OCI-LY7 (cell line): ENCODE results near the gene GAL.

Experiments used
- EZH2phosphoT487 ChIP-seq: fragments of 200-600 bp; sonication (generic); IDR thresholded peaks from 2 replicates; pipeline ENCODE4 v1.6.1; 2018; ENCODE audit warnings: low read depth, borderline replicate concordance, mild to moderate bottlenecking, mixed run types, antibody characterized with exemption, low read length, moderate library complexity, mixed read lengths
- TF ChIP-seq, protein P1 (sequence below): fragments of 200-600 bp; sonication (generic); conservative IDR thresholded peaks from 2 replicates; pipeline ENCODE4 v1.5.1; 2014; ENCODE audit warnings: mild to moderate bottlenecking, antibody characterized with exemption, low read length, moderate library complexity, mixed read lengths

DNA sequence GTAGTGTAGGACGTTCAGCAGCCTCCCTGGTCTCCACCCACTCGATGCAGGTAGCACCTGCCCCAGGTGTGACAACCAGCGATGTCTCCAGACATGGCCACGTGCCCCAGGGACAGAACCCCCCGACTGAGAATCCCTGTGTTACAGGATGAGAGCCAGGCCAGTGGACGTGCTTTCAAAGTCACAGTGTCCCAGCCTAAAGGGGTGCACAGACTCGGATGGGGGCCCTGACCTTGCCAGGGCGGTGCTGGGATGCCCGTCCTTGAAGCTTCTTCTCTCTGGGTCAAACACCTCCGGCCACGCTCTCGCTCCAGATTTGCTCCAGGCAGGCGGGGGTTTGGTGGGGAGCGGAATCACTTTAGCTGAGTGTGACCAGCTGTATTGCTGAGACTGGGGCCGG lies 23.3 kb upstream of the GAL start:
- TF ChIP-seq, protein P1, sequence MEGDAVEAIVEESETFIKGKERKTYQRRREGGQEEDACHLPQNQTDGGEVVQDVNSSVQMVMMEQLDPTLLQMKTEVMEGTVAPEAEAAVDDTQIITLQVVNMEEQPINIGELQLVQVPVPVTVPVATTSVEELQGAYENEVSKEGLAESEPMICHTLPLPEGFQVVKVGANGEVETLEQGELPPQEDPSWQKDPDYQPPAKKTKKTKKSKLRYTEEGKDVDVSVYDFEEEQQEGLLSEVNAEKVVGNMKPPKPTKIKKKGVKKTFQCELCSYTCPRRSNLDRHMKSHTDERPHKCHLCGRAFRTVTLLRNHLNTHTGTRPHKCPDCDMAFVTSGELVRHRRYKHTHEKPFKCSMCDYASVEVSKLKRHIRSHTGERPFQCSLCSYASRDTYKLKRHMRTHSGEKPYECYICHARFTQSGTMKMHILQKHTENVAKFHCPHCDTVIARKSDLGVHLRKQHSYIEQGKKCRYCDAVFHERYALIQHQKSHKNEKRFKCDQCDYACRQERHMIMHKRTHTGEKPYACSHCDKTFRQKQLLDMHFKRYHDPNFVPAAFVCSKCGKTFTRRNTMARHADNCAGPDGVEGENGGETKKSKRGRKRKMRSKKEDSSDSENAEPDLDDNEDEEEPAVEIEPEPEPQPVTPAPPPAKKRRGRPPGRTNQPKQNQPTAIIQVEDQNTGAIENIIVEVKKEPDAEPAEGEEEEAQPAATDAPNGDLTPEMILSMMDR, result no peak
- TF ChIP-seq EZH2phosphoT487, result no peak
